PC-9 (cell line): ENCODE data around the gene TMEM242. TPM values are rescaled to one million over a fixed set of nuclear protein-coding genes. Genes with fewer than 3 reads are reported as not detected.

ENCODE experiments used
- BruUV-seq: library from RNA; stranded (reverse); fragments of 400-500 nt; replicated peaks from 2 replicates; lab custom pipeline; 2021; lab: Mats Ljungman, UMichigan
- CTCF ChIA-PET: fragments of 300-600 bp; sonication (Branson Sonifier 250); formaldehyde crosslinking; loops from one replicate; lab custom pipeline; 2022; ENCODE audit warnings: antibody characterized with exemption; lab: Charles Lee
- POLR2A ChIA-PET: fragments of 300-600 bp; sonication (Branson Sonifier 250); formaldehyde crosslinking; loops from one replicate; lab custom pipeline; 2022; ENCODE audit warnings: antibody characterized with exemption; ENCODE audit not compliant: unreplicated experiment; lab: Charles Lee
- DNase-seq, 2 experiments: peaks; one replicate each; pipeline versions ENCODE4 v3.0.0 to v3.0.0-alpha.2; 2015 to 2022; ENCODE audit warnings: mixed read lengths in 1 of 2
- H2AFZ ChIP-seq: fragments of 200-600 bp; sonication (generic); 2 replicates; pipeline ENCODE4 v1.8.1; 2017; ENCODE audit warnings: antibody characterized with exemption
- H3F3A ChIP-seq: fragments of 200-600 bp; sonication (generic); 2 replicates; pipeline ENCODE4 v1.8.1; 2017; ENCODE audit warnings: antibody characterized with exemption, mild to moderate bottlenecking, low read depth; ENCODE audit not compliant: insufficient read depth
- H3K27ac ChIP-seq: fragments of 200-600 bp; sonication (generic); 2 replicates; pipeline ENCODE4 v1.6.1; 2016; ENCODE audit warnings: mixed run types
- H3K27me3 ChIP-seq: fragments of 200-600 bp; sonication (generic); 2 replicates; pipeline ENCODE4 v1.6.1; 2016; ENCODE audit warnings: low read depth, mixed run types; ENCODE audit not compliant: insufficient read depth
- H3K36me3 ChIP-seq: fragments of 200-600 bp; sonication (generic); 2 replicates; pipeline ENCODE4 v1.6.1; 2016; ENCODE audit warnings: low read depth, mixed run types
- H3K4me1 ChIP-seq: fragments of 200-600 bp; sonication (generic); replicated peaks from 2 replicates; pipeline ENCODE4 v1.6.1; 2016; ENCODE audit warnings: mixed run types; ENCODE audit not compliant: insufficient read depth
- H3K4me2 ChIP-seq: fragments of 200-600 bp; sonication (generic); 2 replicates; pipeline ENCODE4 v1.6.1; 2017; ENCODE audit warnings: mixed run types
- H3K4me3 ChIP-seq: fragments of 200-600 bp; sonication (generic); 2 replicates; pipeline ENCODE4 v1.6.1; 2016; ENCODE audit warnings: mixed run types
- H3K79me2 ChIP-seq: fragments of 200-600 bp; sonication (generic); 2 replicates; pipeline ENCODE4 v1.6.1; 2017; ENCODE audit warnings: low read depth, mixed run types
- H3K9me2 ChIP-seq: fragments of 200-600 bp; sonication (generic); 2 replicates; pipeline ENCODE4 v1.8.1; 2017; ENCODE audit warnings: mild to moderate bottlenecking; ENCODE audit not compliant: insufficient read depth
- H3K9me3 ChIP-seq: fragments of 200-600 bp; sonication (generic); 2 replicates; pipeline ENCODE4 v1.8.1; 2016; ENCODE audit warnings: low read depth; ENCODE audit not compliant: insufficient read depth
- H4K20me1 ChIP-seq: fragments of 200-600 bp; sonication (generic); 2 replicates; pipeline ENCODE4 v1.8.1; 2017; ENCODE audit not compliant: insufficient read depth
- EZH2 ChIP-seq: fragments of 200-600 bp; sonication (generic); IDR thresholded peaks from 2 replicates; pipeline ENCODE4 v1.8.0; 2017; ENCODE audit warnings: antibody characterized with exemption, low read depth
- intact Hi-C: fragments of 100-400 bp; cut with micrococcal nuclease; formaldehyde crosslinking; loops from one replicate; pipeline ENCODE4 v1.10.0; 2022; ENCODE audit not compliant: unreplicated experiment
- total RNA-seq: library from RNA; stranded (reverse); gene quantifications from 2 replicates; pipeline ENCODE4 v1.2.3, GENCODE V29; 2021
- TF ChIP-seq, protein P1 (sequence below): fragments of 200-600 bp; sonication (generic); conservative IDR thresholded peaks from 2 replicates; pipeline ENCODE4 v1.6.1; 2017; ENCODE audit warnings: mixed run types, antibody characterized with exemption, mild to moderate bottlenecking, moderate library complexity

Gene TMEM242
- total RNA-seq, 1 experiment from 2014 or later, result 8.1 TPM

- Histone ChIP-seq H3K9me3 (peaks cover 3% of the 10 kb centered on the region; the same call in 1 of the 2 replicates), H3K4me1 (no peaks in the 10 kb centered on the region), H3K4me2 (no peak overlapping the region), H4K20me1 (no peaks in the 10 kb centered on the region), H3K36me3 (no peaks in the 10 kb centered on the region), H3K4me3 (no peak overlapping the region), H3F3A (no peaks in the 10 kb centered on the region), H3K79me2 (no peaks in the 10 kb centered on the region), H3K27ac (no peak overlapping the region), H2AFZ (no peak overlapping the region), H3K27me3 (no peaks in the 10 kb centered on the region), H3K9me2 (no peaks in the 10 kb centered on the region)
- BruUV-seq, result no TSS peak
- ChIA-PET POLR2A (no interaction called here), CTCF (no interaction called here)
- DNase-seq, result no peak
- TF ChIP-seq, protein P1, sequence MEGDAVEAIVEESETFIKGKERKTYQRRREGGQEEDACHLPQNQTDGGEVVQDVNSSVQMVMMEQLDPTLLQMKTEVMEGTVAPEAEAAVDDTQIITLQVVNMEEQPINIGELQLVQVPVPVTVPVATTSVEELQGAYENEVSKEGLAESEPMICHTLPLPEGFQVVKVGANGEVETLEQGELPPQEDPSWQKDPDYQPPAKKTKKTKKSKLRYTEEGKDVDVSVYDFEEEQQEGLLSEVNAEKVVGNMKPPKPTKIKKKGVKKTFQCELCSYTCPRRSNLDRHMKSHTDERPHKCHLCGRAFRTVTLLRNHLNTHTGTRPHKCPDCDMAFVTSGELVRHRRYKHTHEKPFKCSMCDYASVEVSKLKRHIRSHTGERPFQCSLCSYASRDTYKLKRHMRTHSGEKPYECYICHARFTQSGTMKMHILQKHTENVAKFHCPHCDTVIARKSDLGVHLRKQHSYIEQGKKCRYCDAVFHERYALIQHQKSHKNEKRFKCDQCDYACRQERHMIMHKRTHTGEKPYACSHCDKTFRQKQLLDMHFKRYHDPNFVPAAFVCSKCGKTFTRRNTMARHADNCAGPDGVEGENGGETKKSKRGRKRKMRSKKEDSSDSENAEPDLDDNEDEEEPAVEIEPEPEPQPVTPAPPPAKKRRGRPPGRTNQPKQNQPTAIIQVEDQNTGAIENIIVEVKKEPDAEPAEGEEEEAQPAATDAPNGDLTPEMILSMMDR, result no peak
- no peak for TF ChIP-seq EZH2
- intact Hi-C loops, result no loop called here
These were observed 77.9 kb downstream of the TMEM242 start for GRCh38 chr6:157245436-157245835.

DNA sequence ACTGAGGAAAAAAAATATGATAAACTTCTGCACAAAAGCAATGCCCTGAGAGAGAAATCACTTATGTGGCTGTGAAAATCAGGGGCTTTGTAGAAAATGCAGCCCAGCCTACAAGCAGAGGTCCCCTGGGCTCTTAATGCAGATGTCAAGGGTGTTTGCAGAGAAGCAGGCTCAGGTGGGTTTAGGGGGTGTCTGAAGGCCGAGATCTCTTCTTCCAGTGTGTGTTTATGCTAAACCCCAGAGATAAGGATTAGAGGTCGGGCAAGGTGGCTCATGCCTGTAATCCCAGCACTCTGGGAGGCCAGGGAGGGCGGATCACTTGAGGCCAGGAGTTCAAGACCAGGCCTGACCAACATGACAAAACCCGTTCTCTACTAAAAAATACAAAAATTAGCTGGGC, 78.5 kb downstream of the TMEM242 start:
- Histone ChIP-seq H3K79me2 (no peaks in the 10 kb centered on the region), H3K36me3 (no peaks in the 10 kb centered on the region), H4K20me1 (no peaks in the 10 kb centered on the region), H3K27me3 (no peaks in the 10 kb centered on the region), H2AFZ (no peak overlapping the region), H3K9me2 (no peaks in the 10 kb centered on the region), H3K9me3 (peaks cover 3% of the 10 kb centered on the region; the same call in 1 of the 2 replicates), H3K4me3 (no peak overlapping the region), H3K27ac (no peak overlapping the region), H3K4me1 (no peaks in the 10 kb centered on the region), H3K4me2 (no peak overlapping the region), H3F3A (no peaks in the 10 kb centered on the region)
- no TSS peak for BruUV-seq
- POLR2A ChIA-PET, result no interaction called here
- intact Hi-C loops, result no loop called here
- no peak for TF ChIP-seq EZH2
- TF ChIP-seq, protein P1, result no peak
- CTCF ChIA-PET, result no interaction called here
- DNase-seq, result no peak

DNA sequence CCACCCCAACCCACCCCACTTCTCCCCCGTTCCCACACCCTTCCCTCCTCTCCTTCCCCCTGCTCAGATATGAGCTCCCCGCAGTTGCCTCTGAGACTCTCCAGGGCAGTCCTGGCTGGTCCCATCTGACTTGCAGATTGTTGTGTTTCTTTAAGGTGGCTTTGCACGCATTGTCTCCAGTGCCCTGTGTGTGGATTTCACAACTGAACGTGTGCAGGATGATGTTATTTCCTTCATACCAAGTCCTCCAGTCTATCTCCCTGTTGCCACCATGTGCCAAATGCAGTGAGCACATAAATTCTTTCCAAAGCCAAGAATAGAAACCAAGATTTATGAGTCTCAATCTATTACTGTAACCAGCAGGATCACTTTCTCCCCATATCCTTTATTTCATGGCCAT, 79.1 kb downstream of the TMEM242 start:
- TF ChIP-seq, protein P1, result no peak
- TF ChIP-seq EZH2, result no peak
- H2AFZ ChIP-seq, result no peak overlapping the region
- H3K9me2 ChIP-seq, result no peaks in the 10 kb centered on the region
- POLR2A ChIA-PET, result no interaction called here
- no peaks in the 10 kb centered on the region for H4K20me1 ChIP-seq
- no peak overlapping the region for H3K27ac ChIP-seq
- intact Hi-C loops, result no loop called here
- DNase-seq, result no peak
- peaks cover 3% of the 10 kb centered on the region; the same call in 1 of the 2 replicates for H3K9me3 ChIP-seq
- H3F3A ChIP-seq, result no peaks in the 10 kb centered on the region
- no peak overlapping the region for H3K4me3 ChIP-seq
- no peaks in the 10 kb centered on the region for H3K36me3 ChIP-seq
- H3K4me1 ChIP-seq, result no peaks in the 10 kb centered on the region
- CTCF ChIA-PET, result no interaction called here
- BruUV-seq, result no TSS peak
- H3K27me3 ChIP-seq, result no peaks in the 10 kb centered on the region
- H3K4me2 ChIP-seq, result no peak overlapping the region
- H3K79me2 ChIP-seq, result no peaks in the 10 kb centered on the region
